Stimulated activated CD4-positive, alpha-beta T cell treated with anti-CD3 and anti-CD28 coated beads, Interleukin-2, amount 100 ng/mL, for 24 hours (primary cell): ENCODE results near the gene TBCA.
"Not testable (repeated sequence)": the region's sequence is repeated elsewhere in the genome, so short reads cannot be mapped to it uniquely, and the experiment has no call there.

Experiments used
- DNase-seq, 2 donors: peaks; one replicate each; pipeline ENCODE4 v3.0.0-alpha.2; 2020

TBCA gene

GRCh38 chr5:77699569-77699968 is 76.6 kb downstream of the TBCA start:
- not testable (repeated sequence) for DNase-seq

GRCh38 chr5:77698920-77699319 is 77.2 kb downstream of the TBCA start:
- DNase-seq = no peak

DNA sequence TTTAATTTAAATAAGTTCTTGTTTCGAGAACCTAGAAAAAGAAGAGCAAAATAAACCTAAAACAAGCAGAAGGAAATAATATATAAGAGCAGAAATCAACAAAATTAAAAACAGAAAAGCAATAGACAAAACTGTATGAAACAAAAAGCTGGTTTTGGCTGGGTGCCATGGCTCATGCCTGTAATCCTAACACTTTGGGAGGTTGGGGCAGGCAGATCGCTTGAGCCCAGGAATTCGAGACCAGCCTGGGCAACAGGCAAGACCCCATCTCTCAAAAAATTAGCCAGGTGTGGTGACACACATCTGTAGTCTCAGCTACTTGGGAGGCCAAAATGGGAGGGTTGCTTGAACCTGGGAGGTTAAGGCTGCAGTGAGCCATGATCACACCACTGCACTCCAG is 78.4 kb downstream of the TBCA start:
- no peak for DNase-seq

DNA sequence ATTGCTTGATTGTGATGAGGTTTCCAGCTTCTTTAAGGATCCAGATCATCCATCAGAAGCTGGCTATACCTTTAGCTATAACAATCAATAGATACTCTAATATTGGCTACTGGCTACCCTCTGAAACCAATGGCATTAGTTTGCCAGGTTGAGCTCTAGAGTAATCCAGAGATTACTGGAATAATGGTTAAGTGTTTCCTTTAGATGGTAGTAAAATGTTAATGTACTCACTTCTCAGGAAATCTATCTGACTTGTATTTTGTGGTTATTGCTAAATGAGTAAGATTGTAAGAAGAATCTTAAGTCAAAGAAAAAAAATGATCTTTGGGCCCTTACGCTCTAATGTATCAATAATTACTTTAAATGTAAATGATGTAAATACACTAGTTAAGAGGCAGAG is 80.0 kb downstream of the TBCA start:
- no peak for DNase-seq

DNA sequence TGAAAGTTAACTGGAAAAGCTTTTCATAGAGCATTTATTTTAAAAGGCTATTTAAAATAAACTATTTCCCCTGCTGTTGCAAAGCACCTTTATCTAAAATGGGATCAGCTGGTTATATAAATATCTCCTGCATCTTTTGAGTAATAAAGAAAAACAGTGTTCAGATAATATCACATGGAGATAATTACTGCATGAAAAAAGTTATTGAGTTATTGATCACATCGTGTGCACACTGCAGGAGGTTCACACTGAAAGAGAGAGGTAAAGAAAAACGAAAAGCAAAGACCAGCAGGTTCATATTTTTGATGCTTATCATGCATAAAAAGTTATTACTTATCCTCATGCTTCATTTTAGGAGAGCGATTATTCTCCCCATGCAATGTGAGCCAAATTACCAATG is 82.2 kb downstream of the TBCA start:
- no peak for DNase-seq

GRCh38 chr5:77683171-77683732 is 92.9 kb downstream of the TBCA start:
- DNase-seq = no peak

DNA sequence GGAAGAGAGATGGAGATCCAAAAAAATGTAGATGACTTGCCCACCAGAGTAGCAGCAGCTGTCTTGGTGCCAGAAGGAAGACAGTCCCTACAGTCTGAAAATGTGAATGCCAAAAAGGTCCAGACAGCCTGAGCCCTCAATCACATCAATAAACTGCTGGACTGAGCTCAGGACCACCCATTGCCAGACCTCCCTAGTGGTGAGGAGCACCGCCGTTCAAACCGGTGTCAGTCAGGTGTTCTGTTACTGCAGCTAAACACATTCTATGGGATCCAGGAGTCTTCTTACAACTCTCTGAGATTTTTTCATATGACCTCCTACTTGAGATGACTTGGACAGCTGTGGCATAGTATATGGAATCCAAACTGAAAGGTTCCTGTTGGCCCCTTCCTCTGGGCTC is 105.6 kb downstream of the TBCA start:
- DNase-seq = no peak

DNA sequence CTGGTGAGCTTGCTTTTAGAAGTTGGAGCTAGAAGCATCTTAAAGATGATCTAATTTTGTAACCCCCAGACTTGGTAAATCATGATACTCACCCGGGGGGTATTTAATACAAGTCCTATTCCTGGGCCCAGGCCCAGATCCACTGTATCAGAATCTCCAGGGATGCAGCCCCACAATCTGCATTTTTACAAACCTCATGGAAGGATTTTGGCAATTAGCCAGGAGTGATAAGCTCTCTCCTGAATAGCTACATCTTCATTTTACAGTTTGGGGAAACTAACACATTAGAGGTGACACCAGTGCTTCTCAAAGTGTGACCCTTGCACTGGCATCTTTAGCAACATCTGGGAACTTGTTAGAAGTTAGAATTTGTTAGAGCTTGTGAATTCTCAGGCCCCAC is 106.5 kb downstream of the TBCA start:
- no peak for DNase-seq

DNA sequence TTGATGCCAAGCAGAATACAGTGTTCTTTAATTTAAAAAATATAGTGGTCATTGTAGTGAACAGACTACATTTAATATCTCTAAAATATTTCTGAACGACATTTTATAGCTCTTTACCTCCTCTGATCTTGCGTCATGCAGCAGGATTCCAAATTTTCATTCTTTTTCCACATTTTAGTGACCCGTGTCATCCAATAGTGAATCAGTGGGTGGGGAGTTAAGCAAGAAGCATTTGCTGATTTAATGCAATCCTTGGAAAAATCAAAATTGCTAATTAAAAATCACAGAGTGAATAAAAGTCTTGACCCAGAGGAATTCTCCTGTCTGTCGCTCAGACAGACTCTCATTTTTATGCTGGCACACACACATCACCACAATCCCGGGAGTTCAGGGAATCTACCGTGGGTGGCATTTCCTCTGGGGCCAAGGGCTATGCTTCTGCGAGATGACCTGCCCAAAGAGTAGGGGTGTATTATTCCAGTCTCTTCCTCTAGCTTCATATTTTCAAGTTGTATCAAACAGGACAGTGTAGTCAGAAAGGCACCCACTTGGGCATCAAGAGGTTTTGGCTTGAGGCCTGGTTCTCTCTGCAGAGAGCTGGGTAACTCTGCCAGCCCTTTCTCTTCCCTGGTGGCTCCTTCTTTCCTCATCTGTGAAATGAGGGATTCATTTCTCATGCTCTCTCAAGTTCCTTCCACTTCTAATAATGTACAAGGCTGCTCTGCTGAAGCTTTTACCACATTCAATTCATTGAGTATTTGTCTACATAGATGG is 112.9 kb downstream of the TBCA start:
- no peak for DNase-seq

DNA sequence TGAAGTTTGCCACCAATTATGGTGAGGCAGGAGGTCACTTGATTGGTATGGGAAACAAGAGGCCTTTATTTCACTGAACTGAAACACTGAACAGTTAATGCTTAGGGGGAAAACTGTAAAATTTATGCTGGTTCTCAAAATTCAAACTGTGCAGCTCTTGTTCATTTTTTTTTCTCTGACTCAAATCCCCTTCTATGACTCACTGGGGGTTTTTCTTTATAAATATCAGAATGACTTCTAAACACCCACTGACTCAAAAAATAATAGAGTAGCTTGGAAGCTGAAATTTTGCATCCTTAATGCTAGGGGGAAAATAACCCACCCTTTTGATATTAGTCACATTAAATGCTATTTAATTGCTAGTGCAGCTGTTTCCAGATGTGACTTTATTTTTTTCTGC is 113.5 kb downstream of the TBCA start:
- no peak for DNase-seq

DNA sequence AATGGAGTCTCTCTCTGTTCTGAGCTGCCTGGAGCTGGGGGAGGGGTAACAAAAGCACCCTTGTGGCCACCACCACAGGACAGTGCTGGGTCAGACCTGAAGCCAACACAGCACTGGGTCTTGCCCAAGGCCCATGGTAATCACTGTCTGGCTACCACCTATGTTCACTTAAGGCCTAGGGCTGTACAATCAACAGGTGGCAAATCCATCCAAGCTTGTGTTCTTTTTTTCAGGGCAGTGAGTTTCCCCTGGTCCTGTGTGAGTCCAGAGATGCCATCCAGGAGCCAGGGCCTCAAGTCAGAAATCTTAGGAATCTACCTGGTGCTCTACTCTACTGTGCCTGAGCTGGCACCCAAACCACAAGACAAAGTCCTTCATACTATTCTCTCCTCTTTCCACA is 117.5 kb downstream of the TBCA start:
- no peak for DNase-seq

GRCh38 chr5:77651343-77651742 is 124.8 kb downstream of the TBCA start:
- no peak for DNase-seq

DNA sequence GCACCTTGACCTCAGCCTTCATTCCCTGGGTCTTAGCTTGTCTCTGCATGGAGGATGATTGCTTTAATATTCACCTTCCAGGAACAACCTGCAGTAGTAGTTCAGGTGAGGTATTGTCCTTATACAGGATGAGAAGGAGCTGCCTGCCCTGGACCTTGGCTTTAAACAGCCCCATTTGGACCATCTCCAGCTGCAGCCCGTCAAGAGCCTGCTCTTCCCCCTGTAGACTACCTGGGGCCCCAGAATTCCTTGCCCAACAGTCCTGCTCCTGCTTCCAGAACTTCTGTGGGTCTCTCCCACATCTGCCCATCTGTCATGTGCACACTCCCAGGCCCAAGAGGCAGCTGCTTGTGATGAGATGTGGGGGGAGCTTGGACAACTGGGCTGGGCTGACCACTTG is 125.5 kb downstream of the TBCA start:
- no peak for DNase-seq

DNA sequence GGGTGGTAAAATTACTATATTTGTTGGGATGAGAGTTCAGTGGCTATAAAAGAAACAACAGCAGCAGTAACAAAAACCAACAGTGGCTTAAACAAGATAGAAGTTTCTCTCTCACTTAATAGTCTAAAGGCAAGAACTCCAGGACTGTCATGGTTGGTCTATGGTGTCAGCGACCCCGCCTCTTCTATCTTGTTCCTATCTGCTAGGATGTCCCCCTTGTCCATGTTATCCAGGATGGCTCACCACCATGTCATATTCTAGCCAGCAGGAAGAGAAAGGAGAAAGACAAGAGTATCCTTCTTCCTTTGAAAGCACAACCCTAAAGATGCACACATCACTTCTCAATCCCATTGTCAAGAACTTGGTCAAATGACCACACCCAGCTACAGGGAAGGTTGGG is 126.4 kb downstream of the TBCA start:
- DNase-seq = no peak

- no peak for DNase-seq
Measured at GRCh38 chr5:77645995-77646639, 130.0 kb downstream of the TBCA start.

- peak; percentile 52 to 64 for DNase-seq
Measured at GRCh38 chr5:77645158-77645994, 130.8 kb downstream of the TBCA start.

- no peak for DNase-seq
Measured at GRCh38 chr5:77644371-77645157, 131.6 kb downstream of the TBCA start.

DNA sequence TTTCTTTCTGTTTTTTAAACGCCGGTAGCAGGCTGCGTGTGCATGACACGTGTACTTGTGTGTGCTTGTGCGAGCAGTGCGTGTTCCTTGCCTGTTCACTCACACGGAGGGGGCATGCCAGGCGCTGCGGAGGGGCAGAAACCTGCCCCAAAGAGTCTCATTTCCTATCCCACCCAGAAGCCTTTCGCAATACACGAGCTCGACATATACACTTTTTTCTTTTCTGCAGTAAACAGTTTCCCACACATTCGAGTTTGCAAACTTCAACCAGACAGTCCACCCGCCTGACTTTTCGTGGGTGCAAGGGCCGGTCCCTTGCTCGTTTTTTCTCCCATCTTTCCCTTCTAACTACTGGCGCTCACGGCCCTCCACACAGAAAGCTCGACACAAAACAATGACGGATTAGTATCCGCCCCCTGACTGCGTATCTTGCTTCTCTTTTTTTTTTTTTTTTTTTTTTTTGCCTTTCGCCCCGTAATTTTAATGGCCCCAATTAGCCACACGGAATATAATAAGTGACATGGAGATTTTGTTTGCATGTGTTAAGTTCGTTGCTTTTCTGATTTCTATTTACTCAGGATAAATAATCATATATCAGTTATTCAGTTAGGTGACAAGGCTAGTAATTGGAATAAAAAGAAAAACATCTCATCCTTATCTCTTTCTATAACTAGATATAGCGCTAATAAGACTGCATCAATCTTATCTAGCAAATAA is 132.3 kb downstream of the TBCA start:
- no peak for DNase-seq

GRCh38 chr5:77642738-77643653 is 133.1 kb downstream of the TBCA start:
- no peak for DNase-seq

DNA sequence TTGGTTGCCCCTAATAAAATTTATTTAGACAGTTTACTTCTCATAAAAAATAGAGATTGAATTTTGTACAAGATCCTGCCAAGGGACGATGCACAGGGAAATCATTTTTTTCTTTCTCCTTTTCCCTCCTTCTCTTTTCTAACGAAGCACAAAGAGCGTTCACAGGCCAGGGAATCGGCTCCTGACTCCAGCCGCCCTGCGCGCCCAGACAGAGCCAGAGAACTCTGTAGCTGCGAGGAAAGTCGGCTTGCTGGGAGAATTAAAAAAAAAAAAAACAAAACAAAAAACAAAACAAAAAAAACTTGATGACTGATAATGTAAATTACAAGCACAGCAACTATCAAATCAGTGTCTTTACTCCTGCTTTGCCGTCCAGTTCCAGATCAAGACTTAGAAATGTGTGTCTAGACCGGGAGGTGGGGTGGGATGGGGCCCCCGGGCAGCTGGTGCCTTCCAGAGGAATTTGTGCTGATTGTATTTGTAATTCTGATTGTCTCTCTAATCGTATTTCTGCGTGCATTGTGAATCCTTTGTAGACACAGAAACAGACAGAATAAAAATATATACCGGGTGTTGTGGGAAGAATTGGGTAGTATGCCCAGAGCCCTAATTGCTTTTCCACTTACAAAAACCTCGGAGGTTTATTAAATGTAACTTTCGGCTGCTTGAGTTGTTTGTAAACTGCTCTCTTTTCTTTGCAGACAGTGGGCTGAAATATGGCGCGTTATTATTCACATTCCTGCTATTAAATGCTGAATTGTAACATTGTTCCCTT is 134.0 kb downstream of the TBCA start:
- no peak for DNase-seq
